GM19455 (cell line): ENCODE measurements around the gene CCDC180.
"Not testable (repeated sequence)": the region's sequence is repeated elsewhere in the genome, so short reads cannot be mapped to it uniquely, and the experiment has no call there.

Experiments used
- ATAC-seq: cut with Tn5 transposase; IDR thresholded peaks from one replicate; pipeline ENCODE4 v1.9.1; 2021; ENCODE audit not compliant: unreplicated experiment

The CCDC180 gene

GRCh38 chr9:97307500-97308163 is at the start of gene CCDC180:
TSS of gene CCDC180 (plus strand) at chr9:97307659. CDS start at chr9:97308064, 405 bp downstream.
- no peak for ATAC-seq

- ATAC-seq: not testable (repeated sequence)
Observed at GRCh38 chr9:97259834-97260514, 47.5 kb upstream of the CCDC180 start.

- ATAC-seq: no peak
Observed at GRCh38 chr9:97271292-97271691, 36.2 kb upstream of the CCDC180 start.

- no peak for ATAC-seq
Observed at GRCh38 chr9:97272072-97272471, 35.4 kb upstream of the CCDC180 start.

- no peak for ATAC-seq
Observed at GRCh38 chr9:97276310-97276852, 31.1 kb upstream of the CCDC180 start.

- ATAC-seq: no peak
Observed at GRCh38 chr9:97277953-97278352, 29.5 kb upstream of the CCDC180 start.

GRCh38 chr9:97280755-97281330 is 26.6 kb upstream of the CCDC180 start:
- no peak for ATAC-seq

GRCh38 chr9:97283768-97284167 is 23.7 kb upstream of the CCDC180 start:
- no peak for ATAC-seq

GRCh38 chr9:97284798-97285197 is 22.7 kb upstream of the CCDC180 start:
- ATAC-seq: no peak

- ATAC-seq: no peak
Observed at GRCh38 chr9:97292200-97292599, 15.3 kb upstream of the CCDC180 start.

GRCh38 chr9:97293207-97293721 is 14.2 kb upstream of the CCDC180 start:
- no peak for ATAC-seq

GRCh38 chr9:97293818-97294217 is 13.6 kb upstream of the CCDC180 start:
- ATAC-seq: no peak

GRCh38 chr9:97297889-97298288 is 9.6 kb upstream of the CCDC180 start:
- no peak for ATAC-seq

GRCh38 chr9:97299809-97300414 is 7.5 kb upstream of the CCDC180 start:
- no peak for ATAC-seq

- no peak for ATAC-seq
Observed at GRCh38 chr9:97300586-97300985, 6.9 kb upstream of the CCDC180 start.

- ATAC-seq: no peak
Observed at GRCh38 chr9:97301974-97302373, 5.5 kb upstream of the CCDC180 start.

GRCh38 chr9:97304586-97304985 is 2.9 kb upstream of the CCDC180 start:
- ATAC-seq: no peak

GRCh38 chr9:97305501-97306298 is 1.8 kb upstream of the CCDC180 start:
- ATAC-seq: no peak

- ATAC-seq: no peak
Observed at GRCh38 chr9:97307091-97307490, 368 bp upstream of the CCDC180 start.

GRCh38 chr9:97309260-97309659 is 1.8 kb downstream of the CCDC180 start:
- no peak for ATAC-seq

GRCh38 chr9:97310023-97310422 is 2.6 kb downstream of the CCDC180 start:
- no peak for ATAC-seq
